WERI-Rb-1 (cell line): ENCODE data around the gene FAM13A.

Source experiments
- DNase-seq: peaks from one replicate; pipeline ENCODE4 v3.0.0-alpha.2; 2020
- H3K27ac ChIP-seq: fragments of 250-450 bp; sonication (Bioruptor Pico); 2 replicates; pipeline ENCODE4 v1.5.1; 2020; ENCODE audit warnings: mild to moderate bottlenecking, moderate library complexity
- H3K27me3 ChIP-seq: fragments of 250-450 bp; sonication (Bioruptor Pico); 2 replicates; pipeline ENCODE4 v1.5.1; 2021; ENCODE audit warnings: mild to moderate bottlenecking, low read depth, moderate library complexity; ENCODE audit not compliant: insufficient read depth, severe bottlenecking
- H3K36me3 ChIP-seq: fragments of 250-450 bp; sonication (Bioruptor Pico); 2 replicates; pipeline ENCODE4 v1.5.1; 2020; ENCODE audit warnings: mild to moderate bottlenecking, moderate library complexity
- H3K4me3 ChIP-seq: 2 replicates; pipeline ENCODE4 v1.5.1; 2011; ENCODE audit warnings: low read depth, mild to moderate bottlenecking, control low read depth, low read length
- H3K9me3 ChIP-seq: fragments of 250-450 bp; sonication (Bioruptor Pico); 2 replicates; pipeline ENCODE4 v1.5.1; 2021; ENCODE audit warnings: mild to moderate bottlenecking, moderate library complexity; ENCODE audit not compliant: severe bottlenecking
- TF ChIP-seq, protein P1 (sequence below): IDR thresholded peaks from 2 replicates; pipeline ENCODE4 v1.5.1; 2011; ENCODE audit warnings: low read depth, mild to moderate bottlenecking, control low read depth, inconsistent platforms, low read length

Gene FAM13A

DNA sequence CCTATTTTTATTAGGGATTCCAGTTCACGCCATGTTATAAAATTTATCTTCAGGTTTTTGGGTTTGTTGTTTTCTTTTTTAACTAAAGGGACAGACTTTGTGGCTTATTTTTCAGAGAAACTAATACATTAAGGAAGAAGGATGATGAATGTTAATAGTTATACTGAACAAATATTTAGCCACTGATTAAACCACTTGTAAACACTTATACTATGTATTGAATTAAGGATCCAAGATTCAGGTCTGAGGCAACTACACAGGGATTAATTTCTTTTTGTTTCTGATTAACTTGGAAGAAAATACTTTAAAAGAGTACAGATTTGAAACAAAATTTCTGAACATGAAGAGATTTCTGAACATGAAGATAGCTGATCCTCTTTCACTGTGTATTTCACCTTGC lies 276.6 kb downstream of the FAM13A start:
- no peak for DNase-seq
- TF ChIP-seq, protein P1, sequence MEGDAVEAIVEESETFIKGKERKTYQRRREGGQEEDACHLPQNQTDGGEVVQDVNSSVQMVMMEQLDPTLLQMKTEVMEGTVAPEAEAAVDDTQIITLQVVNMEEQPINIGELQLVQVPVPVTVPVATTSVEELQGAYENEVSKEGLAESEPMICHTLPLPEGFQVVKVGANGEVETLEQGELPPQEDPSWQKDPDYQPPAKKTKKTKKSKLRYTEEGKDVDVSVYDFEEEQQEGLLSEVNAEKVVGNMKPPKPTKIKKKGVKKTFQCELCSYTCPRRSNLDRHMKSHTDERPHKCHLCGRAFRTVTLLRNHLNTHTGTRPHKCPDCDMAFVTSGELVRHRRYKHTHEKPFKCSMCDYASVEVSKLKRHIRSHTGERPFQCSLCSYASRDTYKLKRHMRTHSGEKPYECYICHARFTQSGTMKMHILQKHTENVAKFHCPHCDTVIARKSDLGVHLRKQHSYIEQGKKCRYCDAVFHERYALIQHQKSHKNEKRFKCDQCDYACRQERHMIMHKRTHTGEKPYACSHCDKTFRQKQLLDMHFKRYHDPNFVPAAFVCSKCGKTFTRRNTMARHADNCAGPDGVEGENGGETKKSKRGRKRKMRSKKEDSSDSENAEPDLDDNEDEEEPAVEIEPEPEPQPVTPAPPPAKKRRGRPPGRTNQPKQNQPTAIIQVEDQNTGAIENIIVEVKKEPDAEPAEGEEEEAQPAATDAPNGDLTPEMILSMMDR, result no peak
- Histone ChIP-seq H3K36me3 (no peaks in the 10 kb centered on the region), H3K27ac (no peak overlapping the region), H3K9me3 (no peaks in the 10 kb centered on the region), H3K4me3 (no peak overlapping the region), H3K27me3 (no peaks in the 10 kb centered on the region)

DNA sequence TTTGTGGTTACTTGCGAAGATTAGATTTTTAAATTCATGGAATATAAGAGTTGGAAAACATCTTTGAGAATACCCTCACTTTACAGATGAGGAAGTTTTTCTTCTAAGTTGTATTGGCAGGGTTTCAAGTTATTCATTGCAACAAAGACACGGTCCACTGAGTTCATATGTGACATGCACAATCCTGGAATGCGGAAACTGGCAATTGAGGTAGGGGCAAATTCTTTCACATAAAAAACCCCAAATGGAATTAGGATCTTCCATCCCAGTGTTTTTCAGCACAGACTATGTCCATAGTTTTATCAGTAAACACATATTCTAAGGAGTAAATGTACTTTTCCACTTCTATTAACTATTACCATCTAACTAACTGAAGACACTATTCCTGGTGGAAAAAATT lies 277.6 kb downstream of the FAM13A start:
- no peaks in the 10 kb centered on the region for H3K27me3 ChIP-seq
- DNase-seq, result no peak
- no peak overlapping the region for H3K4me3 ChIP-seq
- H3K36me3 ChIP-seq, result no peaks in the 10 kb centered on the region
- no peaks in the 10 kb centered on the region for H3K9me3 ChIP-seq
- no peak overlapping the region for H3K27ac ChIP-seq
- TF ChIP-seq, protein P1, result no peak

DNA sequence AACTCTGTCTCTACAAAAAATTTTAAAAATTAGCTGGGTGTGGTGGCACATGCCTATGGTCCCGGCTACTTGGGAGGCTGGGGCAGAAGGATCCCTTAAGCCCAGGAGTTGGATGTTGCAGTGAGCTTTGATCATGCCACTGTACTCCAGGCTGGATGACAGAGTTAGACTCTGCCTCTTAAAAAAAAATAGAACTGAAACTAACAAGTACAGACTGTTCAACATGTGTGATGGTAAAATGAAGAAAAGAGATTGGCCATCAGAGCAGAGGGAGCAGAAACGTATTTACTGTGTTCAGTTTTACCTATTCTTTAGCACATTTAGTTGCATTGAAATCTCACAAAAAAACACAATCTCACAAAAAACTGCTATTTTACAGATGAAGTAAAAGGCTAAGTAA lies 281.5 kb downstream of the FAM13A start:
- Histone ChIP-seq H3K27me3 (no peaks in the 10 kb centered on the region), H3K36me3 (no peaks in the 10 kb centered on the region), H3K4me3 (no peak overlapping the region), H3K9me3 (no peaks in the 10 kb centered on the region), H3K27ac (no peak overlapping the region)
- TF ChIP-seq, protein P1, result no peak
- DNase-seq, result no peak

DNA sequence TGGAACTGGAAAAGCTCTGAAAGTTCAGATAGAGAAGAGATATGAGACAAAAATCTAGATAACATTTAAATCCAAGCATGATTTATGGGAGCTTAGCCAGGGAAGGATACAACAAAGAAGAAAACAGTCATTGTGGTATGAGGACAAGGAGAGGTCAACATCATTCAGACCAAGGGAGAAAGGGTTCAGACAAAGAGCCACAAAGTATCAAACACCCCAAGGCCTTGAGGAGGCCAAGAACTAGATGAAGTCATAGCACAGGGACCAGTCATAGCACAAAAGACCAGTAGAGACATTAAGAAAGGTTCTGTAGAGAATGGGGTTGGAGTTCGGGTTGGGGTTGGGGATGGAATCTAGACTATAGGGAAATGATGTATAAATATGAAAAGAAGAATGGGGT lies 282.0 kb downstream of the FAM13A start:
- DNase-seq, result no peak
- Histone ChIP-seq H3K27ac (no peak overlapping the region), H3K4me3 (no peak overlapping the region), H3K27me3 (no peaks in the 10 kb centered on the region), H3K9me3 (no peaks in the 10 kb centered on the region), H3K36me3 (no peaks in the 10 kb centered on the region)
- TF ChIP-seq, protein P1, result no peak

DNA sequence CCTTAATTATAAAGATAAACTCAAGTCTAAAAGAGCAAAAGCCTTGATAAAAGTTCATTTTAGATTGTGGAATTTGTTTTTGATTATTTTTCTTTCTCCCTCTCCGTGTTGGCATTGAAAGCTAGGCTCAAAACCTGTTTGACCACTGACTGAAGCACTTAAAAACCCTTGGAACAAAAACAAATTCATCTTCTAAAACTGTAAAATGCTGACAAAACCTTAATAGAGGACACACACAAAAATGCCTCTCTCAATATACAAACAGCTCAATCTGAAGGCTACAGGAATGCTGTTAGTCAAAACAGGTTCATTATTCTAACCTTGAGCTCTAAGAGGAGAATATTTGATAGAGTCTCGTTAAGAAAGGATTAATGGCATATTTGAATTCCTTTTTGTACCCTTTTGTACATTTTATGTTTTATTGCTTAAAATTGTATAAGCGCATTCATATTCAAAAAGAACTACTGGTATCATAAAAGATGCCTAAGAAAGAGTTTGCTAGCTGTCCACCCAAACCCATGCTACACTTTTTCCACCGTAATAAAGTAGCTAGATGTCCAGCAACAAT lies 285.0 kb downstream of the FAM13A start:
- TF ChIP-seq, protein P1, result no peak
- H3K36me3 ChIP-seq, result no peaks in the 10 kb centered on the region
- no peak overlapping the region for H3K4me3 ChIP-seq
- no peaks in the 10 kb centered on the region for H3K27me3 ChIP-seq
- no peak overlapping the region for H3K27ac ChIP-seq
- no peak for DNase-seq
- no peaks in the 10 kb centered on the region for H3K9me3 ChIP-seq

DNA sequence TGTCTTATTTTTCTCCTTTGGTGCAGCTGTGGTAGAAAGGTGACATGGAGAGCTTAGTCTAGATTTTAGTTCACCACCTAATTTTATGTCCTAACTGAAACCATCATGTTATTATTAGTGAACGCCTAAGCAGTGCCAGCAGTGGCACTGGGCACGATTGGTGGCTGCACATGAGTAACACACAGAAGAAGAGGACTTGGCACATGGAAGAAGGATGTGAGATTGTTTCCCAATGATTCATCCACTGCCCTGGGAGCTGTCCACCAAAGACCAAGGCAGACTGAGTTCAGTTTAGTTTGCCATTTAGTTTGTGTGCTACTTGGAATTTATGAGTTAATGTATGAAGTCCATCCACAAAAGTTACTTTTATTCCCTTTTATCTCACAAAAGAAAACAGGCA lies 291.3 kb downstream of the FAM13A start:
- DNase-seq, result no peak
- no peaks in the 10 kb centered on the region for H3K36me3 ChIP-seq
- H3K9me3 ChIP-seq, result no peaks in the 10 kb centered on the region
- H3K4me3 ChIP-seq, result no peak overlapping the region
- no peaks in the 10 kb centered on the region for H3K27me3 ChIP-seq
- TF ChIP-seq, protein P1, result no peak
- no peak overlapping the region for H3K27ac ChIP-seq
